Mucosa of descending colon (tissue), 3 donors: Measurements from ENCODE around the gene ARID1B. TPM values are rescaled to one million over a fixed set of nuclear protein-coding genes. Genes with fewer than 3 reads are reported as not detected.

ENCODE experiments used
- ATAC-seq: fragments of 200-7000 bp; cut with Tn5 transposase; one replicate; pipeline ENCODE4 v1.9.1; 2020; ENCODE audit warnings: mild to moderate bottlenecking, moderate library complexity
- DNase-seq, 3 donors: peaks; one replicate each; pipeline ENCODE4 v3.0.0-alpha.2; 2020
- H3K36me3 ChIP-seq: fragments of 200-600 bp; one replicate; pipeline ENCODE4 v1.8.0; 2021; ENCODE audit warnings: low read depth, mild to moderate bottlenecking
- H3K4me1 ChIP-seq: fragments of 200-600 bp; one replicate; pipeline ENCODE4 v1.8.0; 2021; ENCODE audit warnings: low read depth, mild to moderate bottlenecking
- H3K4me3 ChIP-seq: fragments of 200-600 bp; one replicate; pipeline ENCODE4 v1.8.0; 2021; ENCODE audit warnings: mild to moderate bottlenecking
- H3K9me3 ChIP-seq: fragments of 200-600 bp; one replicate; pipeline ENCODE4 v1.8.0; 2021; ENCODE audit warnings: mild to moderate bottlenecking
- intact Hi-C, 2 donors: fragments of 100-400 bp; cut with DNase I in 1 of 2; cut with micrococcal nuclease in 1 of 2; formaldehyde crosslinking; loops; one replicate each; pipeline versions ENCODE4 v1.11.0 to v1.11.1; 2022; cut with DNase I, micrococcal nuclease
- total RNA-seq, 3 donors: library from RNA; stranded (reverse); fragmentation: NEBNext Ultra II Directional in 2 of 3; extraction: Animal tissue kit (Norgen Biotek cat#: 25700) in 2 of 3; gene quantifications; one replicate each; pipeline versions ENCODE4 v1.2.1 to v1.2.4, GENCODE V29; 2021 to 2023
- TF ChIP-seq, protein P1 (sequence below): fragments of 200-600 bp; IDR thresholded peaks from one replicate; pipeline ENCODE4 v1.8.0; 2022; ENCODE audit warnings: antibody characterized with exemption, mild to moderate bottlenecking
- donor health status: DM: no; HTN: no; CAD: no; lungs with moderate emphysema.
- donor health status: DM: no; HTN: no; CAD: no.
- donor health status: DM: no; HTN: yes; CAD: no.

ARID1B gene
- total RNA-seq, 3 donors from 2014 or later: 71.8 to 102 (median 101) TPM

DNA sequence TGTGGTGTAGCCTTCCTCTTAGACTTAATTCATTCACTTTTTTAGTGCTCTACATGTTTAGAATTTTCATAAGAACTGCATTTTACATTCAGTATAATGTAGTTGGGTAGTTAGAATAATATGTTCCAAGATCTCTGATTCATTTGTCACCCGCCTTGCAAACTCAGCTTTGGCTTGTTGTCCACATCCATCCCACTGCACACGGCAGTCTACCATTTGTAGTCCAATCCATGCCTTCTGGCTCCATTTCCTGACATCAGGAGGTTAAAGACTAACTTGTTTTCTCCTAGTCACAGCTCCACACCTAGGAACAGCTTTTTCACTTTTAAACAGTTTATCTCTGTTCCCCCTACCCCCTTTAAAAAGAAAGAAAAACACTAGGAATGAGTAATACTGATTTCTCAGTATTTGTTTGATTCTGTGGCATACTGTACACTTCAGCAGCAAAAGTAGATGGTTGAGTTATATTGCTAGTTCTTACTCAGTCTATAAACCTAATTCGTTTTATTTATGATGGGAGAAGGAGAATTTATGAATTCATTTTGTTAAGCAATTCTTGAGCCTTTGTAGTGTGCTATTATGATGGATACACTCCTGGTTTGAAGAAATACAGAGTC is 180.9 kb downstream of the ARID1B start:
- Histone ChIP-seq H3K4me1 (peaks cover 24% of the 10 kb centered on the region), H3K4me3 (no peak overlapping the region), H3K36me3 (no peaks in the 10 kb centered on the region), H3K9me3 (no peaks in the 10 kb centered on the region)
- ATAC-seq (no peak), DNase-seq (no peak)
- intact Hi-C loops: no loop called here
- TF ChIP-seq, protein P1, sequence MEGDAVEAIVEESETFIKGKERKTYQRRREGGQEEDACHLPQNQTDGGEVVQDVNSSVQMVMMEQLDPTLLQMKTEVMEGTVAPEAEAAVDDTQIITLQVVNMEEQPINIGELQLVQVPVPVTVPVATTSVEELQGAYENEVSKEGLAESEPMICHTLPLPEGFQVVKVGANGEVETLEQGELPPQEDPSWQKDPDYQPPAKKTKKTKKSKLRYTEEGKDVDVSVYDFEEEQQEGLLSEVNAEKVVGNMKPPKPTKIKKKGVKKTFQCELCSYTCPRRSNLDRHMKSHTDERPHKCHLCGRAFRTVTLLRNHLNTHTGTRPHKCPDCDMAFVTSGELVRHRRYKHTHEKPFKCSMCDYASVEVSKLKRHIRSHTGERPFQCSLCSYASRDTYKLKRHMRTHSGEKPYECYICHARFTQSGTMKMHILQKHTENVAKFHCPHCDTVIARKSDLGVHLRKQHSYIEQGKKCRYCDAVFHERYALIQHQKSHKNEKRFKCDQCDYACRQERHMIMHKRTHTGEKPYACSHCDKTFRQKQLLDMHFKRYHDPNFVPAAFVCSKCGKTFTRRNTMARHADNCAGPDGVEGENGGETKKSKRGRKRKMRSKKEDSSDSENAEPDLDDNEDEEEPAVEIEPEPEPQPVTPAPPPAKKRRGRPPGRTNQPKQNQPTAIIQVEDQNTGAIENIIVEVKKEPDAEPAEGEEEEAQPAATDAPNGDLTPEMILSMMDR: no peak

DNA sequence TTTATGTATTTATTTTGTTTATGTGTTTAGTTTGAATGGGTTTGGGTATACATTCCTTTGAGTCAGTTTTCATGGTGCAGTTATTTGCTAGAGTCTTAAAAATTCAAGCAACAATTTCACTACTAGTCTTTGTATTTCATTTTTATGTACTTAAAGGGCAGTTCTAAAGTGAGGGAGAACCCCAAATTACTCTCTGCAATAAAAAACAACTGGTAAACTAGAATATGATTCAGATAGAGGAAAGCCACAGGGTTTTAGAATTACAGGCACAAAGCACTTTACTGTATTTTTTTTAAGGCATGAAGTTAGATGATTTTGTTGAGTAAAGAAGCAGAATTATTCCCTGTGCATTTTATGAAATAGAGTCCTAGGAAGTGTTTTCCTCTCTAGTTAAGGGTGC is 183.3 kb downstream of the ARID1B start:
- DNase-seq (no peak), ATAC-seq (no peak)
- H3K9me3 ChIP-seq: no peaks in the 10 kb centered on the region
- no peak overlapping the region for H3K4me3 ChIP-seq
- intact Hi-C loops: no loop called here
- H3K36me3 ChIP-seq: no peaks in the 10 kb centered on the region
- TF ChIP-seq, protein P1: no peak
- H3K4me1 ChIP-seq: peaks cover 6% of the 10 kb centered on the region

DNA sequence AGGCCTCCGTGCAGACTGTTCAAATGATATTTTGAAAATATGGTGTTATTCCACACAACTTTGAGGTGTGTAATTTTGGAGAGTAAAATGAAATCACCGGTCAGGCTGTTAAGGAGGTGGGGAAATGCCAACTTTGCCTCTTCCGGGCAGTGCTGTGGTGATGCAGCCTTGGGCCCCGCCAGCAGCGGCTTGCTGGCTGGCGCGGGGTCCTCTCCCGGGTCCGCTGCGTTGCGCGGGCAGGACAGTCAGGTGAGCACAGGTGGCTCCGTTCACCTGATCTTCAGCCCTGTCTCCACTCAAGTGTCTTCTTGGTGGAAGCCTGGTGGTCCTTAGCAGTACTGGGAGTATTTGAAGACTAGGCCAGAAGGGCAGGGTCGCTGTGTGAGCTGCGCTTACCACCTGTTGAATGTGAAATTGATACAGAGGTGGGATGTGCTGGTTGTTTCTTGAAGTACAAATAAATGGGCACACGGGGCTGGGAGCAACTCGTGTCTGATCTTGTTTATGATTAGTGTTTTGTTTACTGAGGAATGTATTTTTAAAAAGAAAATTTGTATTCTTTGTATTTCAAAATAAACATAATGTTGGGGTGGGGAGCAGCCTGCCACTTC is 184.2 kb downstream of the ARID1B start:
- Histone ChIP-seq H3K9me3 (no peaks in the 10 kb centered on the region), H3K36me3 (no peaks in the 10 kb centered on the region), H3K4me3 (no peak overlapping the region), H3K4me1 (no peaks in the 10 kb centered on the region)
- TF ChIP-seq, protein P1: no peak
- DNase-seq (no peak), ATAC-seq (no peak)
- intact Hi-C loops: no loop called here

DNA sequence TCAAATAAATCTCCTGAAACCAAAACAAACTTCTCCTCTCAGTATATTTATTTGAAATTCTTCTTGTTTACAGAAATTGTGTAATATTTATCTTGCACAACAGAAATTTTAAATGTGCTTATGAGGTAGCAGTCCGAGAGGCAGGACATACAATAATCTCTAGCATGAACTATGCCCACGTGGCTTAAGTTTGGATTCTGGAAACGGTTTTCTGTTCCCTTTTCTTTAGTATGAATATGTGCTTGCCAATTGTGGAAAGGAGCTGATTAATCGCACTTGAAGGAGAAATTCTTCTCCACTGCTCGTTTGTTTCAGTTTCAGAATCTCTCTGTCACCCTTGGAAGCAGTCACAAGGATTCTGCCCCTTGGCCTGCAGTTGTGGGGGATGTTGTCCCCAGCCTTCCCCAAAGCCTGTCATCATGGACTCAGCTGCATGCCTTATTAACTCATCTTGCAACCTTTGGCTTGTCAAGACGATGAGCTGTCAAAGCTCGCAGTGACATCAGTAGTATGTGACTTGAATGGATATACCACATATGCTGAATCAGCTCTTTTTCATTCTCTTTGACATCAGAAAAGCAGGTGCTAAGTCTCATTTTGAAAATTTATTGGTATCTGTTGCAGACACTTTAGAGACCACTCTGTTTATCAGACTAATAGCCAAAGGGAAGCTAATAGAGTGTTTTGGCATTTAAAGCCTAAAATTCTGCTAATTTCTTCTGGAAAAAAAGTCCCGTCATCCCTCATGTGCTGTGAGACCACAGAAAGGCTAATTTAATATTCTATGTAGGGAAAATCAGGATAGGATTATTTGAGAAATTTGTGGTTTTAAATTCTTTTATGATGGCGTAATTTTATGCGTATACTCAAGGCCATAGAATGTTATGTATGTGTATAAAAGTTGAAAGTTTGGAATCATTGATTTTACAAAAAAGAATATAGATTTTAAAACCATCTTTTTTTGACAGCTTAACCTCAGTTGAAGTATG is 186.8 kb downstream of the ARID1B start:
- TF ChIP-seq, protein P1: no peak
- intact Hi-C loops: no loop called here
- Histone ChIP-seq H3K4me1 (no peaks in the 10 kb centered on the region), H3K9me3 (no peaks in the 10 kb centered on the region), H3K4me3 (no peak overlapping the region), H3K36me3 (no peaks in the 10 kb centered on the region)
- ATAC-seq (peak; percentile 46), DNase-seq (no peak)

DNA sequence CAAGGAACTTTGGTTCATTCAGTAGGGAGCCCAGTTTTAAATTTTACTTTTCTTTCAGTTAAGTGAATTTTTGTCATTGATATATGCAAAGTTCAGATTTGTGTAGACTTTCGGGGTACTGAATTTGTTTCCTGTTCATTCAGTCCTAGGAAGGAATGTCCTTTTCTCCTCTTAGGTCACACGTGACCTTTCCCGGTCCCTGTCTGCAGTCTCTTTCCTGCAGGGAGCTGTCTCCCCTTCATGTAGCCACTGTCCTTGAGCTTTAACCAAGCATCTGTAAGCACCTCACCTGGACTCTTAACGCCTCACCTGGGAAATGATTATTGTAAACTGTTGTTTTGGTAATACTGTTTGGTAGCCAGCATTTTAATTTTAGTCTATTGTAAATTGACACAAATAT is 190.7 kb downstream of the ARID1B start:
- ATAC-seq (no peak), DNase-seq (no peak)
- H3K4me1 ChIP-seq: no peaks in the 10 kb centered on the region
- H3K36me3 ChIP-seq: no peaks in the 10 kb centered on the region
- TF ChIP-seq, protein P1: no peak
- no peaks in the 10 kb centered on the region for H3K9me3 ChIP-seq
- intact Hi-C loops: no loop called here
- H3K4me3 ChIP-seq: no peak overlapping the region
